Measurements from ENCODE around the gene ELMO1.

DNA sequence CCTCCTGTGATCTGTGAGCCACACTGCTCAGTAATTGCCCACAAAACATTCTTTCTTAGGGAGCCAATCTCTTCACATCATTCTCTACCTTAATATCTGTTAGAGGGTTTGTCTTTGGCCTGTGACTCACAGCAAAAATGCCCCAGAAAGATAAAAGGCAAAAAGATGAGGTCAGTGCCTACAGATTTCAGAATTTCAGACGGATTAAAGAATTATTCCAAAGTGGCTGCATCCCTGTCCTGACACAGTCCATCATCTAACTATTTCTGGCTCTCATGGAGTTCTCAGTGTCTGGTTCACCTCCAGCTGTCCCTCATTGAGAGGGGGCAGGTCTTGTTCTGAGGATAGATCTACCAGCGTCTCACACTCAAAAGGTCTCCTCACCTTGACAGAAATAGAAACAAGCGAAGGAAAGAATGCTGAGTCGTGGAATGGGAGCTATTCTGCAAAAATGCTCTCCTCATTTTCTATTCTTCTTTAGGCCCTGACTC lies 585.8 kb downstream of the ELMO1 start:
- TF ChIP-seq POLR2A (IDR thresholded peaks at IDR 0.05; ENCODE audit: low read depth) (no peak), EP300 (IDR thresholded peaks at IDR 0.05) (no peak), POLR2AphosphoS5 (IDR thresholded peaks at IDR 0.05) (no peak)
- TF ChIP-seq, protein P1, sequence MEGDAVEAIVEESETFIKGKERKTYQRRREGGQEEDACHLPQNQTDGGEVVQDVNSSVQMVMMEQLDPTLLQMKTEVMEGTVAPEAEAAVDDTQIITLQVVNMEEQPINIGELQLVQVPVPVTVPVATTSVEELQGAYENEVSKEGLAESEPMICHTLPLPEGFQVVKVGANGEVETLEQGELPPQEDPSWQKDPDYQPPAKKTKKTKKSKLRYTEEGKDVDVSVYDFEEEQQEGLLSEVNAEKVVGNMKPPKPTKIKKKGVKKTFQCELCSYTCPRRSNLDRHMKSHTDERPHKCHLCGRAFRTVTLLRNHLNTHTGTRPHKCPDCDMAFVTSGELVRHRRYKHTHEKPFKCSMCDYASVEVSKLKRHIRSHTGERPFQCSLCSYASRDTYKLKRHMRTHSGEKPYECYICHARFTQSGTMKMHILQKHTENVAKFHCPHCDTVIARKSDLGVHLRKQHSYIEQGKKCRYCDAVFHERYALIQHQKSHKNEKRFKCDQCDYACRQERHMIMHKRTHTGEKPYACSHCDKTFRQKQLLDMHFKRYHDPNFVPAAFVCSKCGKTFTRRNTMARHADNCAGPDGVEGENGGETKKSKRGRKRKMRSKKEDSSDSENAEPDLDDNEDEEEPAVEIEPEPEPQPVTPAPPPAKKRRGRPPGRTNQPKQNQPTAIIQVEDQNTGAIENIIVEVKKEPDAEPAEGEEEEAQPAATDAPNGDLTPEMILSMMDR (IDR thresholded peaks at IDR 0.05), result no peak
